ENCODE results near the gene PNMA5.
"Not testable (repeated sequence)": the region's sequence is repeated elsewhere in the genome, so short reads cannot be mapped to it uniquely, and the experiment has no call there.

PNMA5 gene

GRCh38 chrX:153019166-153019565 is 25.2 kb upstream of the PNMA5 start:
- TF ChIP-seq CTCF (IDR thresholded peaks at IDR 0.05): no peak
- H3K27ac ChIP-seq: no peak overlapping the region
- intact Hi-C loops (cut with DNase I; ENCODE audit: low total_unique reads): no loop called here
- no peak overlapping the region for H3K4me3 ChIP-seq
- H3K9me3 ChIP-seq: peaks cover 0 to 4% (median 0%) of the 10 kb centered on the region in 3 donors
- no peak for DNase-seq
- H3K4me1 ChIP-seq: no peaks in the 10 kb centered on the region
- no peaks in the 10 kb centered on the region for H3K36me3 ChIP-seq
- H3K27me3 ChIP-seq: no peaks in the 10 kb centered on the region

GRCh38 chrX:153017174-153017573 is 23.3 kb upstream of the PNMA5 start:
- H3K4me3 ChIP-seq; H3K4me1 ChIP-seq; DNase-seq; H3K9me3 ChIP-seq; H3K27me3 ChIP-seq; H3K27ac ChIP-seq; intact Hi-C loops (cut with DNase I; ENCODE audit: low total_unique reads); H3K36me3 ChIP-seq: not testable (repeated sequence)

GRCh38 chrX:153004780-153005179 is 10.9 kb upstream of the PNMA5 start:
- no peak for DNase-seq
- H3K9me3 ChIP-seq: no peaks in the 10 kb centered on the region
- no peak overlapping the region for H3K27ac ChIP-seq
- no peak overlapping the region for H3K4me3 ChIP-seq
- intact Hi-C loops (cut with DNase I; ENCODE audit: low total_unique reads): no loop called here
- no peaks in the 10 kb centered on the region for H3K4me1 ChIP-seq
- no peak for TF ChIP-seq CTCF (IDR thresholded peaks at IDR 0.05)
- no peaks in the 10 kb centered on the region for H3K27me3 ChIP-seq
- no peaks in the 10 kb centered on the region for H3K36me3 ChIP-seq

- no peak overlapping the region for H3K27ac ChIP-seq
- H3K27me3 ChIP-seq: no peaks in the 10 kb centered on the region
- no peak overlapping the region for H3K4me3 ChIP-seq
- no peak for DNase-seq
- no peak for TF ChIP-seq CTCF (IDR thresholded peaks at IDR 0.05)
- H3K4me1 ChIP-seq: no peaks in the 10 kb centered on the region
- intact Hi-C loops (cut with DNase I; ENCODE audit: low total_unique reads): no loop called here
- H3K36me3 ChIP-seq: no peaks in the 10 kb centered on the region
- H3K9me3 ChIP-seq: no peaks in the 10 kb centered on the region
Measured at GRCh38 chrX:153003981-153004380, 10.1 kb upstream of the PNMA5 start.

GRCh38 chrX:153002182-153002581 is 8.3 kb upstream of the PNMA5 start:
- H3K9me3 ChIP-seq; H3K36me3 ChIP-seq; H3K4me1 ChIP-seq; H3K27me3 ChIP-seq; H3K4me3 ChIP-seq; H3K27ac ChIP-seq; intact Hi-C loops (cut with DNase I; ENCODE audit: low total_unique reads); DNase-seq: not testable (repeated sequence)

- no peak overlapping the region for H3K4me3 ChIP-seq
- TF ChIP-seq CTCF (IDR thresholded peaks at IDR 0.05): no peak
- intact Hi-C loops (cut with DNase I; ENCODE audit: low total_unique reads): no loop called here
Measured at GRCh38 chrX:152997337-152997736, 3.4 kb upstream of the PNMA5 start.

GRCh38 chrX:152992115-152992514 is 1.8 kb downstream of the PNMA5 start:
- no peaks in the 10 kb centered on the region for H3K36me3 ChIP-seq
- no peak for DNase-seq
- intact Hi-C loops (cut with DNase I; ENCODE audit: low total_unique reads): no loop called here
- no peaks in the 10 kb centered on the region for H3K4me1 ChIP-seq
- H3K9me3 ChIP-seq: no peaks in the 10 kb centered on the region
- no peak overlapping the region for H3K4me3 ChIP-seq
- H3K27me3 ChIP-seq: no peaks in the 10 kb centered on the region
- no peak overlapping the region for H3K27ac ChIP-seq
- no peak for TF ChIP-seq CTCF (IDR thresholded peaks at IDR 0.05)

More at GRCh38 chrX:152997337-152997736, 3.4 kb upstream of the PNMA5 start:
- DNase-seq: no peak
- Histone ChIP-seq H3K27me3 (no peaks in the 10 kb centered on the region), H3K4me1 (no peaks in the 10 kb centered on the region), H3K9me3 (no peaks in the 10 kb centered on the region), H3K27ac (no peak overlapping the region), H3K36me3 (no peaks in the 10 kb centered on the region)

Data from tibial artery (tissue), 4 donors.